ENCODE data around the gene KBTBD7. TPM values are rescaled to one million over a fixed set of nuclear protein-coding genes. Genes with fewer than 3 reads are reported as not detected.
"Not testable (repeated sequence)": the region's sequence is repeated elsewhere in the genome, so short reads cannot be mapped to it uniquely, and the experiment has no call there.

KBTBD7 gene
- total and polyA plus RNA-seq, 2 donors from 2014 or later: 4.3 to 8.4 TPM

GRCh38 chr13:41177616-41178015 lies 16.8 kb downstream of the KBTBD7 start:
- no peaks in the 10 kb centered on the region for H3K36me3 ChIP-seq (ENCODE audit: control insufficient read depth in 2 of 3, insufficient read depth in 3 of 3, low read length in 3 of 3)
- no peaks in the 10 kb centered on the region for H3K27me3 ChIP-seq (ENCODE audit: control insufficient read depth, insufficient read depth, low read length)
- FAIRE-seq (no peak), DNase-seq (no peak)
- no peak overlapping the region for H3K9ac ChIP-seq (ENCODE audit: low read length in 3 of 3)
- no peak for TF ChIP-seq CTCF (IDR thresholded peaks at IDR 0.05; ENCODE audit: borderline replicate concordance, extremely low read depth, insufficient read depth)
- no peak overlapping the region for H3K4me3 ChIP-seq (ENCODE audit: low read length in 3 of 3)
- no peak overlapping the region for H3K27ac ChIP-seq (ENCODE audit: low read depth in 2 of 2, low read length in 2 of 2)
- no peaks in the 10 kb centered on the region for H3K4me1 ChIP-seq (ENCODE audit: control insufficient read depth in 2 of 3, insufficient read depth in 2 of 3, low read depth in 1 of 3, low read length in 3 of 3)
- H3K9me3 ChIP-seq (ENCODE audit: control insufficient read depth in 2 of 3, insufficient read depth in 1 of 3, low read length in 3 of 3): peaks cover 0 to 4% (median 0%) of the 10 kb centered on the region in 3 donors
- intact Hi-C loops (cut with DNase I): no loop called here

- FAIRE-seq; H3K4me3 ChIP-seq (ENCODE audit: low read length in 3 of 3); intact Hi-C loops (cut with DNase I); H3K9ac ChIP-seq (ENCODE audit: low read length in 3 of 3); H3K9me3 ChIP-seq (ENCODE audit: control insufficient read depth in 2 of 3, insufficient read depth in 1 of 3, low read length in 3 of 3); H3K4me1 ChIP-seq (ENCODE audit: control insufficient read depth in 2 of 3, insufficient read depth in 2 of 3, low read depth in 1 of 3, low read length in 3 of 3); H3K27me3 ChIP-seq (ENCODE audit: control insufficient read depth, insufficient read depth, low read length); DNase-seq; H3K27ac ChIP-seq (ENCODE audit: low read depth in 2 of 2, low read length in 2 of 2); H3K36me3 ChIP-seq (ENCODE audit: control insufficient read depth in 2 of 3, insufficient read depth in 3 of 3, low read length in 3 of 3): not testable (repeated sequence)
Measured at GRCh38 chr13:41175576-41175975, 18.8 kb downstream of the KBTBD7 start.

GRCh38 chr13:41162151-41162550 lies 32.2 kb downstream of the KBTBD7 start:
- TF ChIP-seq CTCF (IDR thresholded peaks at IDR 0.05; ENCODE audit: borderline replicate concordance, extremely low read depth, insufficient read depth): no peak
- Histone ChIP-seq H3K4me3 (ENCODE audit: low read length in 3 of 3) (no peak overlapping the region), H3K9ac (ENCODE audit: low read length in 3 of 3) (no peak overlapping the region), H3K36me3 (ENCODE audit: control insufficient read depth in 2 of 3, insufficient read depth in 3 of 3, low read length in 3 of 3) (no peaks in the 10 kb centered on the region), H3K27ac (ENCODE audit: low read depth in 2 of 2, low read length in 2 of 2) (no peak overlapping the region), H3K9me3 (ENCODE audit: control insufficient read depth in 2 of 3, insufficient read depth in 1 of 3, low read length in 3 of 3) (no peaks in the 10 kb centered on the region), H3K4me1 (ENCODE audit: control insufficient read depth in 2 of 3, insufficient read depth in 2 of 3, low read depth in 1 of 3, low read length in 3 of 3) (no peaks in the 10 kb centered on the region), H3K27me3 (ENCODE audit: control insufficient read depth, insufficient read depth, low read length) (no peaks in the 10 kb centered on the region)
- intact Hi-C loops (cut with DNase I): no loop called here
- DNase-seq: no peak
- no peak for FAIRE-seq

GRCh38 chr13:41159174-41159573 lies 35.2 kb downstream of the KBTBD7 start:
- intact Hi-C loops (cut with DNase I): no loop called here
- Histone ChIP-seq H3K4me1 (ENCODE audit: control insufficient read depth in 2 of 3, insufficient read depth in 2 of 3, low read depth in 1 of 3, low read length in 3 of 3) (no peaks in the 10 kb centered on the region), H3K27me3 (ENCODE audit: control insufficient read depth, insufficient read depth, low read length) (no peaks in the 10 kb centered on the region), H3K9ac (ENCODE audit: low read length in 3 of 3) (no peak overlapping the region), H3K4me3 (ENCODE audit: low read length in 3 of 3) (no peak overlapping the region), H3K36me3 (ENCODE audit: control insufficient read depth in 2 of 3, insufficient read depth in 3 of 3, low read length in 3 of 3) (no peaks in the 10 kb centered on the region), H3K9me3 (ENCODE audit: control insufficient read depth in 2 of 3, insufficient read depth in 1 of 3, low read length in 3 of 3) (no peaks in the 10 kb centered on the region), H3K27ac (ENCODE audit: low read depth in 2 of 2, low read length in 2 of 2) (no peak overlapping the region)
- FAIRE-seq (no peak), DNase-seq (no peak)
- no peak for TF ChIP-seq CTCF (IDR thresholded peaks at IDR 0.05; ENCODE audit: borderline replicate concordance, extremely low read depth, insufficient read depth)

Measured in kidney (tissue), 14 donors.